ENCODE data around the gene RC3H2.

RC3H2 gene

GRCh38 chr9:122904823-122905710 lies at the start of gene RC3H2:
TSS of gene RC3H2 (minus strand) at chr9:122905359. CDS start at chr9:122897509, 7,850 bp downstream.
- DNase-seq: peak; percentile 99

- DNase-seq: no peak
These were observed 49.1 kb upstream of the RC3H2 start for GRCh38 chr9:122954253-122954691.

DNA sequence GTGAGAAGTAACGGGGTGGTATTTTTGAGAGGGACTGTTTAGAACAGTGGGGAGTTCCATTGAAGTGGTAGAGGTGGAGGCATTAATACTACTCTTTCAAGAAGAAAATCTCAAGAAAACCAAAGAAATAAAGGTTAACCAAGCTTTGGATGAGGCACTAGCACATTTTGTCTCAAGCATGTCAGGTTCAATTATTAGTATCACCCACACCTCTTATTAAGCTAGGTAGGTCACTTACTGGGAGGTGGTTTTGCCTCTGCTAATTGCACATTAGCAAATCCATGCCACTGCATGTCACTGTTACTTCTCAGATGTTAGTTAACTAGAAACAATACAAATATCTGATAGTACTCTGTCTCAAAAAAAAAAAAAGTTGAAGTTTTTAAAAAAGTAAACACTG lies 45.9 kb upstream of the RC3H2 start:
- DNase-seq: no peak

DNA sequence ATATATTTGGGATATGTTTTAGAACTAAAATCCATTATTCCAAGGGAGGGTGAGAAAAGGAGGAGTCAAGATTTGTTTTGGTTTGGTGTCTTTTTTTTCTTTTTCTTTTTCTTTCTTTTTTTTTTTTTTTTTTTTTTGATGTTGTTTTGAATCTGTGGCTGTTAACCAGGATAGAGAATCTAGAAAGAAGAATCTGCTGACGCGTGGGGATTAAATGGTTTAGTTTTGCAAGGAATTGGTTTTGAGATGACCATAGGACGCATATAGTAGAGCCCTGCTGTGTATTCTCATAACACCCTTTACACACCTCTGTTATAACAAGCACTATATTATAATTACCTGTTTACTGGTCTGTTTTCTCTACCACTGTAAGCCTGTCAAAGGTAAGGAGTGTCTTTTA lies 45.1 kb upstream of the RC3H2 start:
- no peak for DNase-seq

GRCh38 chr9:122949696-122950095 lies 44.5 kb upstream of the RC3H2 start:
- DNase-seq: no peak

DNA sequence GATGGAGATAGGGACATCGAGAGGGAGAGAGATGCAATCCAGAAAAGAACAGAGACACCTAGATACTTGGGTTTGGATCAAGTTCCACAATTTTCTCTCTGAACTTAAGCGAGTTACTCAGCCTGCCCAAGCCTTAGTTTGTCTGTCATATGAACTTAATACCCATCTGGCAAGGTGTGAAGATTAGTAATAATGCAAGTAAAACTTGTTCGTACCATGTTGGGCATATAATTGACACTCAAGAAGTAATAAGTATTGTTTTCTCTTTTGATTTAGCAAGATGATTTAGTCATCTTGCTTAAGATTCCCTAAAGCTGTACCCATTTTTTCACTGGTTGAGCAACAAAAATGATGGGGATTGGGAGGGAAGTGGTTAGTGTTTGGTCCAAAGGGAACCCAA lies 43.2 kb upstream of the RC3H2 start:
- no peak for DNase-seq

- no peak for DNase-seq
These were observed 41.4 kb upstream of the RC3H2 start for GRCh38 chr9:122946461-122947005.

DNA sequence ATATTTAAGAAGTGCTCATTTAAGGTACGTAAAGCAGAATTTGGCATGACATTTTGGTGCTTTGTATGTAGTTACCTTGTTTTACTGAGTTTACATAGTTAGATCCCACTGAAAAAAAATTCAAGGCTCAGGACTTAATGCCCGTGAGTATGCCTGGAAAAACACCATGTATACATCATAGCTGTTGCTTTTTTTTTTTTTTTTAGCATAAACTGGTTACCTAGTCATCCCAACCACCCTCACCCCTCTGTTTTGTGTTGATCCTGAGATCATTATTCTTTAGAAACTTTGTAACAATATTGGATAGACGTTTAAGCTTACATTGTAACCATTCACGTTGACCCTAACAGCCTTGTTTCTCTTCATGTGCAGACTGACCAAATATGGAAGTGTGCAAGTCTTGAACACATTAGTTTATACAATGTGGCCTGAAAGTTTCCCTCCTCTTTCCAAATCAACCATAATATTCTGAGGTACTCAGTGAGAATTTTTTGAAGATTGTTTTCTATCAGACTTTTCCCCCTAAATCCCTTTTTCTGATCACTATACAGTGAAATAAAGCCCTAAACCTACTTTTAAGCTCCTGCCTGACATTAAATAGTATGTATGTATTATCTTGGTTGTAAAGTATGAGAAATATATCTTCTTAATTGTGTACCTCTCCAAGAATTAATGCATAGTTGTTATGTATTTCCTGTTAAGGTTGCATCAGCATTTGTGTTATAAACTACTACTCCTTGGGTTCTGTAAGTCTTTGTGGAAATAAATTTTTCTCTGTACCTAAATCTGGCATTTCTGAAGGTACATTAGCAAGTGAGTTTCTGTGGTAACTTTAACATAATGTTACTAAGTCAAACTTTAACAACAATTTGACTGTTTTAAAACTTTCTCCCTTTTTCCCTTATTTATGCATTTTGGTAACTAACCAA lies 40.1 kb upstream of the RC3H2 start:
- DNase-seq: no peak

DNA sequence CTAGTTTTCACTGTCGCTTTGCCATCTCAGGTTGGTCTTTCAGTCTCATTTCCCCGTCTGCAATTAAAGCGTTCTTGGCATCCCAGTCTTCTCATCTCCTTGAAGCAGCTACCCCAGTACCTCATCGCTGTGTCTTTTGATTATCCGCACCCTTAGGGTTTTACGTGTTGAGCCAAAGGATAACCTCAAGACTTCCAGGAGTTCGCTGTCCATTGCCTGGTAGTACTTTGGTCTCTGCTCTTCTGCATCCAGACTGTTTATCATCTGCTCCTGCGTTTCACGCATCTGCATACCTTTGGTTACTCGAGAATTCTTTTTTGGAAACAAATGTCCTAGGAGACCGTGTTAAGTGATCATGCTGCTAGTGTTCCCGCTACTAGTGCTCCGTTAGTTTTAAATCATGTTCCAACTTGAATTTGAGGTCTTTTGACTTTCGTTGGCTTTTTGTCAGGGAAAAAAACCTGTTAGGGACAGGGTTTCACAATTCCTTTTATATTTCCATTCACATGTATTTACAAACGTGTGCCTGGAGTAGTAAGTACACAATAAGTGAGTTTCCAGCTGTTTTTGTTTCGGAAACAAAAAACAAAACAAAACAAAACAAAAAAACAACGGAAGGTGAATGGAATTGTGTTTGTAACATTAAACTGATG lies 36.5 kb upstream of the RC3H2 start:
- no peak for DNase-seq

- peak; percentile 98 for DNase-seq
These were observed 35.8 kb upstream of the RC3H2 start, which contains the start of gene RABGAP1 for GRCh38 chr9:122940749-122941581. TSS of gene RABGAP1 (plus strand) at chr9:122941020. CDS start at chr9:122957060, 16,040 bp downstream.

DNA sequence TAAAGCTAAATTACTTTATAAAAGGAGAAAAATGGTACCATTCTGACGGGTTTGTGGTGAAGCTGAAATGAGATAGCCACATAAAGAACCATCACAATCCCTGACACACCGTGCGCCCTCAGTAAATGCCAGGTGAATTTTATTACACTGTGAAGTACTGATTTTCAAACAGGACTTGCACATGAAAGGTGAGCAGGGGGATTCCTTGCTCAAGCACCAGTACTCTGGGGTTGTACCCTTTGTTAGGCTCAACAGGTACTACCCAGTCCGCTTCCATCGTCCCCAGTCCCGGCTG lies 35.2 kb upstream of the RC3H2 start:
- DNase-seq: no peak

- no peak for DNase-seq
These were observed 34.4 kb upstream of the RC3H2 start for GRCh38 chr9:122939601-122940000.

DNA sequence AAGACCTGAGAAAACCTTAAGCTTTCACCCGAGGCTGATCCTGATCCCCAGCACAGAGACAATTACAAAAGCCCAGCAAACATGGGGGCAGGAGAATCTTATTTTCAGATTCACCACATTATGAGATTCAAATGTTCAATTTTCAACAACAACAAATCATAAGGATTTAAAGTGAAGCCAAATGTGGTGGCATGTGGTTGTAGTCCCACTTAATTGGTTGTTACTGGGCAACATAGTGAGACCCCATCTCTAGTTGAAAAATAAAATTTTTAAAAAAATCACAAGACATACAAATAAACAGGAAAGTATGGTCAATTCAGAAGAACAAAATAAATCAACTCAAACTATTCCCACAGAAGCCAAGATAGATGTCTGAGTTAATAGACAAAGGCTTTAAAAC lies 31.7 kb upstream of the RC3H2 start:
- no peak for DNase-seq

DNA sequence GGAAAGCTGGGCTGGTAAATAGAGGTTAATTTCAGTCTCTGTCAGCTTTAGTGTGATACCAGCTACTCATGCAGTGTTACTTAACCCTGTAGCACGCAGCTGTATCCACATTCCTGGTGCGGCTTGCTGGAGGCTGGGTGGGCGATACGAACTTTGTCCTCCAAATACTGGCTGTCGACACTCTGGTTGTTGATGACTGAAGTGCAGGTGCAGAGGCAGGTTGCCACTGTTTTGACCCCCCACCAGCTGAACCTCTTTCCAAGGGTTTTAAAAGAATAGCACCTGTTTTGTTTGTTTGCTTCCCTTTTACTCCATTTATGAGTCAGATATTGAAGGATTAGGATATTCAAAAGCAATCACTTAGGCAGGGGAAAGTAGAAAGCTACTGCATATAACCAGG lies 31.3 kb upstream of the RC3H2 start:
- no peak for DNase-seq

DNA sequence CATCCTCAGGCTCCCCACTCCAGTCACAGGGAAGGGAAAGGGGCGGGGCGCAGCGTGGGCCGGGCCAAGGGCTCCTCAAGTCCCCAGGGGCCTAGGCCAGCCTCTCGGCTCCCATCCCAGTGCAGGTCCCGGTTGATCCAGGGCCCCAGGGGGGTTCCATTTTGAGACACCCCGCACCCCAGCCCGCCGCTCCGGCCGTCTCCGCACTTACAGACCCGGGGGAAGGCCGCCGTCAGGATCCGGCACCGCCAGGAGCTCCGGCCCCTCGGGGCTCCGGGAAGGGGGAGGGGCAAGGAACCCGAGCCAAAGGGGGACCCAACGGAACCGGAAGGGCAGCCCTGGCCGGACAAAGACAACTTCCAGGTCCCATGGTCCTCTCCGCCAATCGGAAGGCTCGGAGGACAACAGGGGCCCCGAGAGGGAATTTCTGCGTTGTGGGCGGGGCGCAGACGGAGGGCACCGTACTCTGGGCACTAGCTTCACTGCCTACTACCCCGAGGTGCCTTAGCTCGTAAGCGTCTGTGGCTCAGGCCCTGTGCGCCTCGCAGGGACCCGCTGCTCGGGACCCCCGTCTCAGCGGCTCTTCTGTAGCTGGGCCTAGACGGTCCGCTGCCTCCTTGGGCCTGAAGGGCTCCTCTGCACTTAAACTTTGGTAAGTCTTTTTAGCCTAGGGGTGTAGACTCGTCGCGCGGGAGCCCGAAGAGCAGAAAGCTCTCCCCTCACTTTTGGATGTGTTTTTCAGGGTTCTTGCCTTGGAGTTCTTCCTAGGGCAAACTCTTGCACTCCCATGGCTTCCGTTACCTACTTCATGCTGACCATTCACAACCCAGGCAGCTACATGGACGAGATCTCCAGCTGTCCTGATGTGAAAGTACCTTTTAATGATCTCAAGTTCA lies 26.3 kb upstream of the RC3H2 start, which contains the start of gene ZBTB26:
Gene ZBTB26 (minus strand): TSS at position 287 of the 896 bp plus-strand sequence. CDS start 11,578 bp downstream, outside the sequence.
- DNase-seq: peak; percentile 93

DNA sequence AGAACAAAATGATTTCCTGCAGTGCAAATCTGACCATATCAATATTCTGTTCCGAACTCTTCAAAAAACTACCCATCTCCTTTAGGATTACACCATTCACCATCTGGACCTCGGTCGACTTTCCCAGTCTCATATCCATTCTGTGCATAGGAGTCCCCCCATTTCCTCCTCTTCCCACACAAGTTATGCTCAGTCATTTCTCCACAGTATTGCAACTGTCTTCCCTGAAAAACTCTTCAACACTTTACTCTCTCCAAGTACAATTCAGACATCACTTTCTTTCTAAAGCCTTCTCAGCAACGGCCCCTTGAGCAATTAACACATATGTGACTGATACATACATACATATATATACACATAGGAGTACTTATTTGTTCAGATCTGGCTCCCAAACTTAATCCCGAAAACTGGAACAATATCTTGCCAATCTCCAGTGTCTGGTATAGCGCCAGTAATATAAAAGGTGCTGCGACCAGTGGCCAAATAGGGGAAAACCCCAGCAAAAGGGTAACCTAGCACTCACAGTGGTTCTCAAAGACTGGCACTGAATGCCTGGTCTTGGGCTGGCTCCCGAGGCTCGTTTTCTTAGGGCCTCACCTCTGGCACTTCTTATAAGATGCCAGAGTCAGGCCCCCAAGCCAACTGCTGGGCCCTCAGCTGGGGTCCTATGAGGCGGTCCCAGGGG lies 25.5 kb upstream of the RC3H2 start:
- no peak for DNase-seq

- no peak for DNase-seq
These were observed 24.7 kb upstream of the RC3H2 start for GRCh38 chr9:122929796-122930354.

DNA sequence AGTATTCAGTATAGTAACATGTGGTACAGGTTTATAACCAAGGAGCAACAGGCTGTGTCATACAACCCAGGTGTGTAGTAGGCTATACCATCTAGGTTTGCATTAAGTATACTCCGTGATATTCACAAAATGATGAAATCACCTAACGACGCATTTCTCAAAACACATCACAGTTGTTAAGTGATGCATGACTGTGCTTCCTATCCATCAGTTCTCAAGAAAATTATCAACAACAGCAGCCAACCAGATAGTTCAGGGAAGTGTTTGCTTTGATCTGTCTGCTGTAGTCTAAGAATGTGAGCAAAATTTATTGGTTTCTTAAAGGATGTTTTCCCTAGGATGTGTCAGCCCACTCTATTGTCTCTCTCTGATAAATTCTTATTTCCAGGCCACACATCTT lies 18.8 kb upstream of the RC3H2 start:
- DNase-seq: no peak

DNA sequence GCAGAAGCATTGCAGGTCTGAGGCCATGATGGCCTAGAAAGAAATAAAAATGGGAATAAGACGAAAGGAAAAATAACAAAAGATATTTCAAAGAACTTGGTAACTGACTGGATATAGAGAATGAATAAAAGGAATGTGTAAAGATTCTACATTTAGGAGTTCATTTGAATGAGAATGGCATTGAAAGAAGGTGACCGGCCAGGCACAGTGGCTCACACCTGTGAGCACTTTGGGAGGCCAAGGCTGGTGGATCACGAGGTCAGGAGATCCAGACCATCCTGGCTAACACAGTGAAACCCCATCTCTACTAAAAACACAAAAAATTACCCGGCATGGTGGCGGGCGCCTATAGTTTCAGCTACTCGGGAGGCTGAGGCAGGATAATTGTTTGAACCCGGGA lies 17.6 kb upstream of the RC3H2 start:
- DNase-seq: no peak

GRCh38 chr9:122918310-122918709 lies 13.2 kb upstream of the RC3H2 start:
- no peak for DNase-seq
